ENCODE data around the gene URM1. TPM values are rescaled to one million over a fixed set of nuclear protein-coding genes. Genes with fewer than 3 reads are reported as not detected.

The URM1 gene
- total RNA-seq, 1 experiment from 2014 or later = 46.6 TPM

DNA sequence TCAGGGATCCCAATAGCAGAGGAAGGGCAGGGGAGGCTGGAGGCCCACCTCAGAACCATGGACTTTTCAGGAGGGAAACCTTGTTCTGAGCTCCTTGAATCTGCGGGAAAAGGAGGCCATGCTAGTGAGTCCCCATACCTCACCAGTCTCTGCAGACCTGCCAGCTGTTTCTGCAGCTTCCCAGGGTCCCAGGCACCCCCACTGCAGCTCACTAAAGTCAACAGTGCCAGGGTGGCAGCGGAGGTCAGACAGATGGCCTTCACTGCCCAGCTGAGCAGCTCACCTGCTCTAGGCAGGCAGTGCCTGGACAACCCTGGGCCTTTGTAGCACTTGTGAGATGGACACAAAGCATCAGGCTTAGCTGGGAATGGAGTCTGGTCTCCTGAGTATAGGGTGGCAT is 35.3 kb upstream of the URM1 start:
- no peaks in the 10 kb centered on the region for H3K79me2 ChIP-seq (ENCODE audit: insufficient read depth, low read length)
- H4K91ac ChIP-seq (ENCODE audit: insufficient read length, low read depth, low read length) = no peak overlapping the region
- no peak overlapping the region for H2BK5ac ChIP-seq (ENCODE audit: insufficient read length, low read length)
- no peak overlapping the region for H3K27ac Mint-ChIP-seq
- H3K4me3 Mint-ChIP-seq = no peak overlapping the region
- H3K27me3 ChIP-seq (ENCODE audit: insufficient read depth, low read length) = no peaks in the 10 kb centered on the region
- no peaks in the 10 kb centered on the region for H3K4me1 ChIP-seq (ENCODE audit: insufficient read depth, low read length)
- TF ChIP-seq, protein P1, sequence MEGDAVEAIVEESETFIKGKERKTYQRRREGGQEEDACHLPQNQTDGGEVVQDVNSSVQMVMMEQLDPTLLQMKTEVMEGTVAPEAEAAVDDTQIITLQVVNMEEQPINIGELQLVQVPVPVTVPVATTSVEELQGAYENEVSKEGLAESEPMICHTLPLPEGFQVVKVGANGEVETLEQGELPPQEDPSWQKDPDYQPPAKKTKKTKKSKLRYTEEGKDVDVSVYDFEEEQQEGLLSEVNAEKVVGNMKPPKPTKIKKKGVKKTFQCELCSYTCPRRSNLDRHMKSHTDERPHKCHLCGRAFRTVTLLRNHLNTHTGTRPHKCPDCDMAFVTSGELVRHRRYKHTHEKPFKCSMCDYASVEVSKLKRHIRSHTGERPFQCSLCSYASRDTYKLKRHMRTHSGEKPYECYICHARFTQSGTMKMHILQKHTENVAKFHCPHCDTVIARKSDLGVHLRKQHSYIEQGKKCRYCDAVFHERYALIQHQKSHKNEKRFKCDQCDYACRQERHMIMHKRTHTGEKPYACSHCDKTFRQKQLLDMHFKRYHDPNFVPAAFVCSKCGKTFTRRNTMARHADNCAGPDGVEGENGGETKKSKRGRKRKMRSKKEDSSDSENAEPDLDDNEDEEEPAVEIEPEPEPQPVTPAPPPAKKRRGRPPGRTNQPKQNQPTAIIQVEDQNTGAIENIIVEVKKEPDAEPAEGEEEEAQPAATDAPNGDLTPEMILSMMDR (conservative IDR thresholded peaks at IDR 0.05) = no peak
- no peaks in the 10 kb centered on the region for H3K4me1 Mint-ChIP-seq
- H3K9ac ChIP-seq (ENCODE audit: extremely low read depth, insufficient read length, low read length) = no peak overlapping the region
- H2BK15ac ChIP-seq (ENCODE audit: low read depth, low read length) = no peak overlapping the region
- no peak overlapping the region for H4K8ac ChIP-seq (replicated peaks; ENCODE audit: insufficient read length, low read depth, low read length)
- H3K36me3 Mint-ChIP-seq (ENCODE audit: insufficient read depth in 1 of 3, low read depth in 3 of 3) = peaks cover 0 to 13% (median 4%) of the 10 kb centered on the region in 3 experiments; a peak in 4 of 7 replicates
- H2AK5ac ChIP-seq (ENCODE audit: insufficient read length, low read length) = no peak overlapping the region
- no peak overlapping the region for H3K27ac ChIP-seq (ENCODE audit: insufficient read length, low read depth, low read length)
- H3K27me3 Mint-ChIP-seq (ENCODE audit: low read depth) = no peaks in the 10 kb centered on the region
- no peak overlapping the region for H2BK20ac ChIP-seq (ENCODE audit: low read depth, low read length, poor library complexity, severe bottlenecking)
- no peak overlapping the region for H2BK120ac ChIP-seq (ENCODE audit: low read depth, low read length, poor library complexity, severe bottlenecking)
- no peak overlapping the region for H3K4ac ChIP-seq (ENCODE audit: low read depth, low read length)
- no peaks in the 10 kb centered on the region for H3K9me3 ChIP-seq (ENCODE audit: control insufficient read depth, low read depth, low read length)
- H3K23me2 ChIP-seq (ENCODE audit: insufficient read length, low read depth, low read length, poor library complexity, severe bottlenecking) = no peaks in the 10 kb centered on the region
- WGBS (ENCODE audit: extremely low coverage, insufficient read length, low lambda C conversion rate) = no CpG with 5 or more reads among the region's 2 CpGs
- no peak overlapping the region for H3T11ph ChIP-seq (ENCODE audit: low read length)
- H2BK12ac ChIP-seq (ENCODE audit: insufficient read length, low read depth, low read length) = no peak overlapping the region
- DNase-seq = no peak
- no peak overlapping the region for H3K4me2 ChIP-seq (ENCODE audit: insufficient read depth, insufficient read length, low read length)
- H3K56ac ChIP-seq (ENCODE audit: insufficient read length, low read depth, low read length) = no peak overlapping the region
- H3K23ac ChIP-seq (ENCODE audit: insufficient read length, low read depth, low read length) = no peak overlapping the region
- no peak overlapping the region for H4K5ac ChIP-seq (ENCODE audit: insufficient read length, low read depth, low read length)
- no peak overlapping the region for H3K14ac ChIP-seq (ENCODE audit: insufficient read depth, low read length)
- no peaks in the 10 kb centered on the region for H3K9me3 Mint-ChIP-seq
- H3K79me1 ChIP-seq (ENCODE audit: insufficient read depth, low read depth, low read length, poor library complexity, severe bottlenecking) = no peaks in the 10 kb centered on the region
- H3K18ac ChIP-seq (ENCODE audit: insufficient read length, low read depth, low read length) = no peak overlapping the region
- no peak overlapping the region for H2AFZ ChIP-seq (ENCODE audit: low read length)
- no peaks in the 10 kb centered on the region for H4K20me1 ChIP-seq (ENCODE audit: control insufficient read depth, insufficient read depth, insufficient read length)

All from H9 (cell line).